T-helper 9 cell (primary cell): ENCODE results near the gene POU2F3.
A peak's percentile ranks its signal among the peaks of the same experiment; 100 is the strongest.

Experiments
- DNase-seq: peaks from one replicate; pipeline ENCODE4 v3.0.0-alpha.2; 2020

POU2F3 gene

DNA sequence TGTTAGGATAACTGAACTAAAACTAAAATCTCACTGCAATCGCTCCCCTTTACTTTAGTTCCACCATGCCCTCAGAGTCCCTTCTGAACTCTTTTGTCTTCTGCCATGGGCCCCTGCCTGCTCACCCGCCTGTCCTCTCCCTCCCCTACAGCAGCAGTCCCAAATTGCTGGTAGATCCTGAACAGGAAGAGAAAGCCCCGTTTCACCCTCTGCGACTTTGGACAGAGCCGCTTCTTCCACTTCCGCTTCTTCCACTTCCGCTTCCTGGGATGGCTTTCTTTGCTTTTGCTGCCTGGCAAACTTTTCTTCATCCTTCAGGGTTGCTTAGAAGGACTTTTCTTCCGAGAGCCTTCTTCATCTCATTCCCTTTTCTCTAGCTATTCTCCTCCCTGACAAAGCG lies 49.5 kb downstream of the POU2F3 start:
- no peak for DNase-seq

DNA sequence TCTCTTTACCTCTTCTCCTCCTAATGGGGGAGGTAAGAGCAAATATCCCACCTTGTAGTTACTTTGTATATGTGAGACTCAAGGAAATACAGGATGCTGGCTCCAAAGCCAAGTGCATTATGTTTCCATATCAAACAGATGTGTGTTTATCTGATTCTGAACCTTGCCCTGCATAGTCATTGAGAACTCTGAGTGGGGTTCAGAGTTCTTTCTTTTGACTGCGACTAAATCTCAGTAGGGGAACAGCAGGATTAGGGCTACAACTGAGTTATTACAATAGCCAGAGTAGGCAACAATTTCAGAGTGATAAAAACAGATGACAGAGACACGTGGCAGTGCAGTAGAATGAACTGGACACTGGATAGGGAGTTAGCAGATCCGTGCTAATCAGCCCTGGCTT lies 51.0 kb downstream of the POU2F3 start:
- DNase-seq, result no peak

DNA sequence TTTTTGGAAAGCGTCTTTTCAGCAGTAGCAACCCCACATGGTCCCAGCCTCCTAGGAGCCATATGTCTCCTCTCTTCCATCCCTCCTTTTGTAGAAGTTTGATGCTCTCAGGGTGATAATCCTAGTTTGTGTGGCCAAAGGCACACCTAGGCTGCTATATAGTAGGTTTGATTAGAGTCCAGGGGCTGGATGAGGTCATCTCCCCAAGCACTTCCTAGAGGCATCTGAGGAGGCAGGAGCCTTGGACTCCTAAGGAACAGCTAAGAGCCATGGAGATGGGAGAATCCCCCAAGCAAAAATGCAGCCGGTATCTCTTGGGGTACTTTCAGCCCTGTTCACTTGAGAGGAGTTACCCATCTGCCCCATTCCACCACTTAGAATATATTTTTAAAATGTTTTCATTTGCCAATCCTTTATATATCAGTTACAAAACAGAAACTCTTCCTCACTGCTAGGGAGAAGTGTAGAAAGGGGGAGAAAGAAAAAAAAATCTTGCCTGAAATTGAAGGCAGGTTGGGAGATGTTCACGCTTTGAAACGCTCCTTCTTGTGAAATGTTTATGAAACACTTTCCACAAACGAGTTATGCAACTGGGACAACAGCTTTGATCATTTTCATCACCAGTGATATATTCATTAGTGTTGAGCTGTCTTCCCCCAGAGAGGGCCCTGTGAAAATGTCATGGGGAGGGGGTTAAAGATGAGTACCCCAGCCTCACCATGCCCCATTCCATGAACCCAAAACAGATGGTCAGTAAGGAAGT lies 53.3 kb downstream of the POU2F3 start:
- DNase-seq, result no peak

DNA sequence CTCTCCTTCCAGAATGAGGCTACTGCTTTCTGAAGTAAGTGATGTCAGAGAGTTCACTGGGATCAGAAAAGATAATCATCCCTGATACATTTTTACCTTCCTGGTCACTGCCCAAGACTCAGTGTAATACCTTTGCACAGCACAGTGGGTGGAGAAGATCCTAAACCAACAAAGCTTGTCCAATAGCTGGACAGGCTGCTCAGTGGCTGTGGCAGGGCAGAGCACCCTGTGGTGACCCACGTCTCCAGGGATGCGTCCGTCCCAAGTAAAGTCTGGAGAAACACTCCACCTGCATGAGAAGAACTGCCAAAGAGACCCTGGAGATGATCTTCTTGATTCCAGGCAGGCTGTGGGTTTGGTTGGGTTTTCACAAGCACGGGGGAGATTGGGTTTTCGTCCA lies 54.2 kb downstream of the POU2F3 start:
- DNase-seq, result no peak

DNA sequence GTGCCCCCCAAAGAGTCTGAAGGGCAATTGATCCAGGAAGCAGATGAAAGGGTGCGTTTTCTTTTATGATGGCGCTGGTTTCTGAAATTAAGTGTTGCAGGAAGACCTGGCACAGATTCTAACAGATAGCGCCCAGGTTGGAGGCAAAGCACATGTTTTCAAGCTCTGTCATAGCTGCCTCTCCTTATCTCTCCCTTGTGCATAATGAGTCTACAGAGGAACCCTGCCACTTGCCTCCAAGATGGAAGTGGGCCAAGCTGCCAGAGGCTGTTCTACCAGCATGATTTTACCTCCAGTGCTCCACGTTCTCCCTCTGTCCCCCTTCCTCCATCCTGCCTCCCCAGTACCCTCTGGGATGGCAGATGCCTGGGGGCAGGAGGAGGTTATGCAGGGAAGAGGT lies 55.2 kb downstream of the POU2F3 start:
- no peak for DNase-seq

DNA sequence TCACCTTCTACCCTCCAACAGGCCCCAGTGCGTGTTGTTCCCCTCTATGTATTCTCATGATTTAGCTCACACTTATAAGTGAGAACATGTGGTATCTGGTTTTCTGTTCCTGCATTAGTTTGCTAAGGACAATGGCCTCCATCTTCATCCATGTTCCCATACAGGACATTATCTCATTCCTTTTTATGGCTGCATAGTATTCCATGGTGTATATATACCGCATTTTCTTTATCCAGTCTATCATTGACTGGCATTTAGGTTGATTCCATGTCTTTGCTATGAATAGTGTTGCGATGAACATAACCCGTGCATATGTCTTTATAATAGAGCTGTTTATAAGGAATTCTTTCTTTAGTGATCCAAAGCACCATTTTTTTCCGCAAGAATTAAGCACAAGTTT lies 56.6 kb downstream of the POU2F3 start:
- DNase-seq, result no peak

DNA sequence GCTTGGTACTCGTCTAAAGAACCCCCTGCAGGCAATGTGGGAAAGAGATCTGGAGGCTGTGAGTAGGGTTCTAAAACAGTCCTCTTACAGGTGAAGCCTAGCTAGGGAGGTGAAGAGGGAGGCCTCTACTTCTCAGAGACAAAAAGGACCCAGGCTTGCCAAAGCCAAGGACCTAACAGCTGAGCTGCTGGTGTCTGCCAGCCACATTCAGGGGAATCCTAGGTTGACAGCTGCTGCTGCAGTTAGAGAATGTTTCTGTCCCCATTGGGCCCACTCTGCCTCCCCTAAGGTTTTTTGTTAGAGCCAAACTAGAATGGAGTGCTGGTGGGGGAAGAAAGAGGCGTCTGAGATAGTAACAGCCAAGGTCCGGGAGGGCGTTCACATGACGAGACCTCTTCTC lies 58.5 kb downstream of the POU2F3 start:
- DNase-seq, result no peak

DNA sequence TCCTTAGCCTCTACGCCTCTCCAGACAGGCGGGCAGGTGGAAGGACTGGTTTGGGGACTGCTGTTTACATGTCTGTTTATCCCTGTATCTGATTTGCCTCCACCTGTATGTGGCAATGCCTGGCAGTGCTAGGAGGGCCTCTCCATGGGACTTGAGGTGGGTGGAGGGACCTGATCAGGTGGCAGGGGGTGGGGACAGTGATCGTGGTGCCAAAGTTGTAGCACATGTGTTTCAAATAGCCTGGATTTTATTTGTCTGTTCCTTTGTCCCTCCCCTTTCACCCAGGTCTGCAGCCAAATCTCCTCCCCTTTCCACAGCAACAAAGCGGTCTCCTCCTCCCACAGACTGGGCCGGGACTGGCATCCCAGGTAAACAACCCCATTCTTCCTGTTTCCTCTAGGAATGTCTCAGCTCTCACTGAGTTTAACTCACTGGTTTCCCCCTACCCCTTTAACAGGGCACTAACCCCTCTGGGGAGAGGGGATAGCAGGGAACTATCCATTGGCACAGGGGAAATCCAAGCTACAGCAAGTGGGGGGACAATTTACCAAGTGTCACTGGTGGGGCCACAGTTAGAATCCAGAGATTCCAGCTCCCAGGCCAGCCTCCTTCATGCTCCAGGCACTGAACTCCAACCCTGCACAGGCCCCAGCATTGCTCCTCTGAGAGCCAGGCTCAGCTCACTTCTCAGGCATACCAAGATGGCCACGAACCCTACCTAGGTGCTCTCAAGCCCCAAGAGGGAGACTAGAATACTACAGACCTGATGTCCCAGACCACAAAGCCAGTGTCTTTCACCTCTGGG lies 62.3 kb downstream of the POU2F3 start:
- DNase-seq, result no peak

DNA sequence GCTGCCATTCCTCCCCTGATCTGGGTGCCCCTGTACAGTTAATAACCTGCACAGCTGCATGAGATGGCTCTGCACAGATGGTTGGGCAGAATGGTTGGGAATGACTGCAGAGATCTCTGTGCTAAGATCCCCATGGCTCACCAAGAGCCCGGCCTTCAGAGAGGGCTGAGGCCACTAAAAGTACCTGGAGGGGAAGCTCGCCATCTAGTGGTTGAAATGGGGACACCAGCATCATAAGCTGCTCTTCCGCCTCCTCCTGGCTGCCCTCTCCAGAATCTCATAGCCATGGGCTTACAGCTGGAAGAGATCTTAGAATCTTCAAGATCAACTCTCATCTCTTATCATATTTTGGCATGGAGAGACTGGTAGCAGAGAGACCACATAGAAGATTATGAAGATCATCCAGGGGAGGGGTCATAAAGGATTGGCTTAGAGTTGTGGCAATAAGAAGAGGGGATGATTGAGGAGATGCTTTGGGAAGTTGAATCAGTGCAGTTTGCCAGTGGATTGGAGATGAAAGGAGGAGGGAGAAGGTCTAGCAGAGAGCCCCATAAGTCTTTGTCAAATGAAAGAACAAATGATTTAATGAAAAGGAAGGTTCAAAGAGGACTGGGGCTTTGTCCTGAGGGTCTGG lies 63.2 kb downstream of the POU2F3 start:
- DNase-seq, result peak; percentile 51

DNA sequence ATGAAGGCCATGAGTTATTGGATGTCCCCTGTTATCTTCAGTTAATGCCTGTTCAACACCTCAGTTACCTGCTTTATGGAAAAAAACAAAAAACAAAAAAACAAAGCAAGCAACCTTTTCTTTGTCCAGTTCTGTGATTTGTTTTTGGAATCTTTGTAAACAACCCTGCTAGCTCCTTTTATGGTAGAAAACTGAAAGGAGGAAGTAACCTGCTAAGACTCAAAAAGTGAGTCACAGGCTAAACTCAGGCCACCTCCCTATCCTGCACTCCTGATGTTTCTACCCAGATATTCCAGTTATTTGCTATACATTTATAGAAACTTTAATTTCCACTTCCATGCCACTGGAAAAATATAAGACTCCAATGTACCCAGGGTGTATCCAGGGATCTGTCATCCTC lies 64.6 kb downstream of the POU2F3 start:
- DNase-seq, result no peak

DNA sequence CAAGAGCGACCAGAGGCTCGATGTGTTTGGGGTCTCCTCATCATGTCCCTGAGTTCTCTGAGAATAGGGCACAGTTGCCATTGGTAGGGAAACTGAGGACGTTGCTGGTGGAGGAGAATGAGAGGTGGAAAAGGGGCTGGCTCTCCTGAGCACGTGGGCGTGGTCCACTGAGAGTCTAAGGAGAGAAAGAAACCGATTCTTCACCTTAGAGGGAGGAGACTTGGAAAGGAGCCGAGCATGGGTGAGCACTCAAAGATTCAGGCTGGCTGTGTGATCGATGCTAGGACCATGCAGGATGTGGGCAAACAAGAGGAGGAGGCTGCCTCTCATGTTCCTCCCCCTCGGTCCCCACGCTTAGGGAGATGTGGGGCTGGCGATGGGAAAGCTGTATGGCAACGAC lies 65.3 kb downstream of the POU2F3 start:
- no peak for DNase-seq

DNA sequence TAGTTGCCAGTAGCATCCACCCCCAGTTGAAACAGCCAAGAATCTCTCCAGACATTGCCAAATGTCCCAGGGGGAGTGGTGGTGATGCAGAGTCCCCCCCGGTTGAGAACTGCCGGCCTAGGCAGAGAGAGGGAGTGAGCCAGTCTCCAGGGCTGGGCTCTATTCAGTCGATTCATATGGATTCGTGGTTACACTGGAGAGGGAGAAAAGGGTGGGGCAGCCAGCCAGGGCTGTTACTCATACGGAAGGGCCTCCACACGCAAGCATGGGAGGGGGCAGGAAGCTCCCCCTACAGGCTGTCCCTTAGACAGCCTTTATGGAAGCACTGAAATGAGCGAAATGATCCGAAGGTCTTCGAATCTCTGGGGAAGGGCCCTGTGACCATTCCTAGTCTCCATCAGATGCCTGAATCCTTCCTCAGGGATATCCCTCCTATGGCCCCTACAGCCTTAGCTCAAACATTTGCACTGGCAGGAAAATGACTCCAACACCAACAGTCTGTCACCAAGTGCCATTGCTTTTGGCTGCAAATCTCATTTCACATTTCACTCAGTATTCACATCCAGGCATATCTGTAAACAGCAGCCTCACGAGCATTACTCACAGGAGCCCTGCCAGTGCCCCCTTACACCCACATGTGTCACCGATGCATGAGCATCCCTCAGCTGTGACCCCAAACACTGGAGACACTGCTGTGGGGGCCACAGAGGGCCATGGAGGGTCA lies 66.7 kb downstream of the POU2F3 start:
- no peak for DNase-seq

DNA sequence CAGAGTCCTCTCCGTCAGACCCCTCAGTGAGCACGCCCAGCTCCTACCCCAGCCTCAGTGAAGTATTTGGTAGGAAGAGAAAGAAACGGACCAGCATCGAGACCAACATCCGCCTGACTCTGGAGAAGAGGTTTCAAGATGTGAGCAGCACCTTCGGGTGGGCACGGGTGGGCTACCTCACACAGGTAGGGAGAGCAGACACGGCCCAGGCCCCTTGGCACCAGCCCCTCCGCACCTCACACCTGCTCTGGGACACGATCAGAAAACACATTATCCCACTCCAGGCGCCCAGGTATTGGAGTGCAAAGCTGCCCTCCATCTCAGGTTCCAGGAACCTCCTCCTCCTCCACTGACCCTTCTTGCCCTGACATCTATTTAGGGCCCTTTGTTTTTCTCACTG lies 67.5 kb downstream of the POU2F3 start:
- DNase-seq, result no peak

DNA sequence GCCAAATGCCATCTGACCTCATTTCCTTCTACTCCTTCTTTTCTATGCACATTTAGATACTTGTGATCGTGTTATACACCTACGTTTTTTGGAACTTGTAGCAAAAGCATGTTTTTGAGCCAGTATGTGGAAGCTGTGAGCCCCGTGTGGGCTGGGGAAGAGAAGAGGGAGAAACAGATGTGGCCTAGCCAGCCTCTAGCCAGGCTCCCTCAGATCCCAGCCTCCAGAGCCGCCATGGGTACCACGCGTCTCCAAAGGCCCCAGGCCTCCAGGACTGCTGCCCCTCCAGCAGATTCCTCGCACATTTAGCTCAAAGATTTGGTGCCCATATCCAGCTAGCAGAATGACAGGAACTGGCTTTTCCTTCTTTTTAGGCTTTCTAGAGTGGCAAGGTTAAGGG lies 68.1 kb downstream of the POU2F3 start:
- DNase-seq, result no peak

DNA sequence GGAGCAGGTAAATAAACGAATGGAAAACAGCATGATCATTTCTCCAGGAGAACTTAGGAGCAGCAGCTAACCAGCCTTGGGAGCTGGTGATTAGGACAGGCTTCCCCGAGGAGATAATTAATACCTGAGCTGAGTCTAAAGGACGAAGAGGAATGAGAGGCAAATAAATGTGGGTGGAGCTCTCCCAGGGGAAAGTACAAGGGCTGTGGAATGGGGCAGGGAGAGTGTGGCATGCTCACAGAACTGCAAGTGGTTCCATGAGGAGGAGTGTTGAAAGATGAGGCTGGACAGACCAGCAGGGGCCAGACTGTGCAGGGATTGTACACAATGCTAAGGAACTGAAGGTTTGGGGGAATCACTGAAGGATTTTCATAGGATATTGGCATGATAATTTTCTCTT lies 70.9 kb downstream of the POU2F3 start:
- DNase-seq, result no peak

DNA sequence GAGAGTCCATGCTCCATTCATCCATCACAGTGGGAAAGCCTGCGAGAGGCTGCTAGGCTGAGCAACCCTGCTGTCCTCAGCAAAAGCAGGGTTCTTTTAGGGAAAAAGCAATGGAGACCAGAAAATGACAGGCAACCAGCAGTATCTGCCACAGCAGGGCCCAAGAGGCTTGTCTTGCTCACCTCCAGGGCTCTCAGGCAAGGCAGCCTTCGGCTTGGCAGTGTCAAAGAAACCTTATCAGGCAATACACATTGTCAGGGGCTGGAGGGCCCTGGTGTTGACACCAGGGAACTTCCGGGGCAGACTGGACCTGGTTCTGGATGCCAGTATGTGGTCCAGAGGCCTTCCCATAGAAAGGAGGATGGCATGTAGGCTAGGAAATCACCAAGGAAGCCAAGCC lies 74.9 kb downstream of the POU2F3 start:
- no peak for DNase-seq

DNA sequence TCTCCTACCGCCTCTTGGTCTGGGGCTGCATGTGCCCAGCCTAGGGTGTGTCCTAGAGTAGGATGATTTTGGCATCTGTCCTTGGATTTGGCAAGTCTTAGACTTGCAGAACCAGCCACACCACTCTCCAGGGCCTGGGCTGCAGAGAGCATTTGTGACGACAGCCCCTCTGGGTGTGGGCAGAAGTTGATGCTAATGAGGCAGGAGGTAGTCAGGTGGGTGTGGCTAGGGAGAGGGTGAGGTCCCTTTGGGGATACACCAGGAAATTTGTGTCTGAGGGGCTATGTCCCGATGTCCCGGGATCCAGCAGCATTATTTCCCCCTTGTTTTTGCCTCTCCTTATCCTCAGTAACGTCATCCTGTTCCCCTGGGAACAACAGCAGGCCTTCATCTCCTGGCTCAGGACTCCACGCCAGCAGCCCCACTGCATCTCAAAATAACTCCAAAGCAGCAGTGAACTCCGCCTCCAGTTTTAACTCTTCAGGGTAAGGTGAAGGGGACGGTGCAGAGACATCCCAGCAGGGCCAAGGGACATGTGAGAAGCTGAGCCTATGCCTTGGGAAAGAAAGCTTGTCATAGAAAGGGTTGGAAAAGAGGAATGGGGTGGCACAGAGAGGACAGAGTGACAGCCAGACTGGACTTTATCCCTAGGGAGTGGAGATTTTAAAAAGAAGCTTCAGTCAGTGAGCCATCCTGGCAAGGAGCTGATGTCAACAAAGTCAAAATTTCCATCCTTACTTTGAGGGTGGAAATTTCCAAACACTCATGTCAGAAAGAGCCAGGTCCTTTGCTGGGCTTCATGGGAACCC lies 77.1 kb downstream of the POU2F3 start:
- no peak for DNase-seq

DNA sequence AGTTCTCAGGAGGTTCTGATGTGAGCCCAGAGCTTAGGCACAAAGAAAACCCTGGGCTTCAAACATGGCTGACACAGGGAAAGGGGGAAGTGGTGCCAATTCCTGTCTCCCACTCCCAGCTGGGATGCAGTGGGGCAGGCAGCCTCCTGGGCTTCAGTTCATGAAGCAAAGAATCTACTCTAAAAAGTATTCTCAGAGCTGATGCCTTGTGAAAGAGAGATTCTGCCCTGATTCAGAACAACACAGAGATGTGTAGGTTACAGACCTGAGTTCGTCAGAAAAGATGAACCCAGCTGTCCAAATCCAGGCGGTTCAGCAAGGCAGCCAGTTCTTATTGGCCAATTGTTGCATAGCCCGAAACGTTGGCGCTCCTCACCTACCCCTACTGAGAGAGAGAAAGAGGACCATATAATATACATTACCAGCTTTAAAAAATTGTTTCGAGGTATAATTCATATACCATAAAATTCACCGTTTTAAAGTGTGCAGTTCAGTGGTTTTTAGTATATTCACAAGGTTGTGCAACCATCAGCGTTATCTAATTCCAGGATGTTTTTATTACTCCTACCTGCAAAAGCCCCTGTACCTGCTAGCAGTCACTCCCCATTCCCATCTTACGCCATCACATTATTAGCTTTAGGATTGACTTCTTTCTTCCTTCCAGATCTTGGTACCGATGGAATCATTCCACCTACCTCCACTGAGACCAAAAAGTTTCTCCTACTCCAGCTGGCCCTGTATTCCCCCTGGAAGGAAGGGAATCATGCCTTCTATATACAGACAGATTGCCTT lies 77.9 kb downstream of the POU2F3 start:
- no peak for DNase-seq

DNA sequence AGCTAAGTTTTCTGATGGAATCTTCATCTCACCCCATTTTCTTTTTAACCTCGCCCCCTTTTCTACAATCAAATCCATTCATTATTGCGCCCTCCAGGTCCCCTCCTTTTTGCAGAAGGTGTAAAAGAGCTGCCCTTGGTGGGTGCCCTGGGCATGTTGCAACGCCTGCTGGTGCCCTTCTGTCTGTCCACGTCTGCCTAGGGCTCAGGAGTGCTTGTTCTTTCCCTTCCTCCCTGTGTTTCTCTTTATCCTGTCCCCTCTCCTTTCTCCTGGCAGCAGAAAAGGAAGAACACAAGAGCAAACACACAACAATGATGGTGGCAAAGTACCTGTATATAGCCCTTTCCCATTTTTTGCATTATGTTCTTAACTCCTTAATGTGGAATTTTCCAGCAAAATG lies 79.0 kb downstream of the POU2F3 start:
- DNase-seq, result no peak

DNA sequence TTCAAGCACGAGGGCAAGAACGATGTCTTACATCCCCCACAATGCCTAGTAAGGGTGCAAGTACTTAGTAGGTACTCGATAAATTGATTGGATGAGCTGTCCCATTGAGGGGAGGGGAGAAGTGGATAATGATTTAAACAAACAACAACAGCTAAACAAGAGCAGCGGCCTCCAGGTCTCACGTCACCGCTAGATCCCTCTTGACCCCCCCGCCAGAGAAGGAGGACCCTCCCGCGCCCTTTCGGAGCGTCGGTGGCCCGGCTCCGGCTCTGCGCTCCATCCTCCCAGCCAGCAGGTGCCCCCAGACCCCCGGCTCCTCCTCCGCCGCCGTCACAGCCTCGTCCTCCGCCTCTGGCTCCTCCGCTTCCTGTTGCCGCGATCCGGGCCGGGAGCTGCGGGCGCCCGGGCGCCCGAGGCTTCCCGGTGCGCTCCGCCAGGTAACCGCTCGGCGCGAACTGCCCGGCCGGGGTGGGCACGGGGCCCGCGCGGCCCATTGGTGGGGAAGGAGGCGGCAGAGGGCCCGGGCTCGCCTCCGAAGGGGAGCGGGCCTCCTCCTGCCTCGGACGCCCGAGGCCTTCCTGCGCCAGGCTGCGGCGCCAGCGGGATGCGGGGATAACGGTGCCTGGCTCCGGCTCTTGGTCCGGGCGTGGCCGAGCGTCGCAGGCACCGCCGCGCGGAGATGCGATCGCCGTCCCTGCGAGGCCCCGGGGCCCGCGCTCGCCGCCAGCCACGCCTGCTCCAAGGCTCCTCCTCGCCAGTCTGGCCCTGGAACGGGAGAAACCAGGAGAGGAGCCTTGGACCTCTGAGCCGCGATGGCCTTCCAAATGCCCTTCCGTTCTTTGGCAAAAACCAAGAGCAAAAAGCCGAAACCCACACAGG lies 85.2 kb downstream of the POU2F3 start, which contains the start of gene TLCD5:
TLCD5 (plus strand) TSS at position 368 of the 879 bp plus-strand sequence. CDS start 2,143 bp downstream, outside the sequence.
- DNase-seq, result peak; percentile 35
